ENCODE measurements around the gene APOLD1.
A peak's percentile ranks its signal among the peaks of the same experiment; 100 is the strongest.
"Not testable (repeated sequence)": the region's sequence is repeated elsewhere in the genome, so short reads cannot be mapped to it uniquely, and the experiment has no call there.

APOLD1 gene

GRCh38 chr12:12796171-12796570 is 10.7 kb downstream of the APOLD1 start:
- Mint-ChIP-seq H3K4me1 (ENCODE audit: low read depth) (peaks cover 5% of the 10 kb centered on the region), H3K27me3 (no peaks in the 10 kb centered on the region), H3K9me3 (no peaks in the 10 kb centered on the region), H3K36me3 (ENCODE audit: low read depth) (no peaks in the 10 kb centered on the region), H3K4me3 (no peak overlapping the region), H3K27ac (no peak overlapping the region)
- no peak for DNase-seq

- H3K4me1 Mint-ChIP-seq (ENCODE audit: low read depth): peaks cover 8% of the 10 kb centered on the region
- no peak overlapping the region for H3K4me3 Mint-ChIP-seq
- DNase-seq: no peak
- no peaks in the 10 kb centered on the region for H3K9me3 Mint-ChIP-seq
- no peaks in the 10 kb centered on the region for H3K27me3 Mint-ChIP-seq
- H3K27ac Mint-ChIP-seq: no peak overlapping the region
- no peaks in the 10 kb centered on the region for H3K36me3 Mint-ChIP-seq (ENCODE audit: low read depth)
Measured at GRCh38 chr12:12796928-12797793, 11.7 kb downstream of the APOLD1 start.

GRCh38 chr12:12797794-12798152 is 12.3 kb downstream of the APOLD1 start:
- Mint-ChIP-seq H3K4me3 (no peak overlapping the region), H3K27me3 (no peaks in the 10 kb centered on the region), H3K9me3 (no peaks in the 10 kb centered on the region), H3K27ac (no peak overlapping the region), H3K36me3 (ENCODE audit: low read depth) (no peaks in the 10 kb centered on the region), H3K4me1 (ENCODE audit: low read depth) (peaks cover 12% of the 10 kb centered on the region)
- no peak for DNase-seq

GRCh38 chr12:12798480-12798879 is 13.0 kb downstream of the APOLD1 start:
- Mint-ChIP-seq H3K4me1 (ENCODE audit: low read depth) (peaks cover 19% of the 10 kb centered on the region), H3K27me3 (no peaks in the 10 kb centered on the region), H3K36me3 (ENCODE audit: low read depth) (no peaks in the 10 kb centered on the region), H3K27ac (no peak overlapping the region), H3K4me3 (no peak overlapping the region), H3K9me3 (no peaks in the 10 kb centered on the region)
- no peak for DNase-seq

- Mint-ChIP-seq H3K9me3 (no peaks in the 10 kb centered on the region), H3K4me3 (no peak overlapping the region), H3K27ac (no peak overlapping the region), H3K36me3 (ENCODE audit: low read depth) (no peaks in the 10 kb centered on the region), H3K4me1 (ENCODE audit: low read depth) (peaks cover 28% of the 10 kb centered on the region), H3K27me3 (no peaks in the 10 kb centered on the region)
- no peak for DNase-seq
Measured at GRCh38 chr12:12799163-12799920, 13.9 kb downstream of the APOLD1 start.

- H3K4me3 Mint-ChIP-seq: no peak overlapping the region
- H3K9me3 Mint-ChIP-seq: no peaks in the 10 kb centered on the region
- H3K27ac Mint-ChIP-seq: no peak overlapping the region
- no peak for DNase-seq
- H3K27me3 Mint-ChIP-seq: no peaks in the 10 kb centered on the region
- no peaks in the 10 kb centered on the region for H3K36me3 Mint-ChIP-seq (ENCODE audit: low read depth)
- H3K4me1 Mint-ChIP-seq (ENCODE audit: low read depth): peaks cover 35% of the 10 kb centered on the region
Measured at GRCh38 chr12:12800406-12801180, 15.1 kb downstream of the APOLD1 start.

GRCh38 chr12:12801656-12802055 is 16.2 kb downstream of the APOLD1 start:
- peaks cover 42% of the 10 kb centered on the region for H3K4me1 Mint-ChIP-seq (ENCODE audit: low read depth)
- not testable (repeated sequence) for H3K4me3 Mint-ChIP-seq; H3K27me3 Mint-ChIP-seq; H3K9me3 Mint-ChIP-seq; H3K27ac Mint-ChIP-seq; DNase-seq; H3K36me3 Mint-ChIP-seq (ENCODE audit: low read depth)

GRCh38 chr12:12803186-12803585 is 17.7 kb downstream of the APOLD1 start:
- Mint-ChIP-seq H3K4me3 (no peak overlapping the region), H3K27ac (peak overlapping the region; percentile 35), H3K4me1 (ENCODE audit: low read depth) (peaks cover 56% of the 10 kb centered on the region), H3K9me3 (no peaks in the 10 kb centered on the region), H3K27me3 (no peaks in the 10 kb centered on the region), H3K36me3 (ENCODE audit: low read depth) (no peaks in the 10 kb centered on the region)
- DNase-seq: peak; percentile 37

GRCh38 chr12:12804011-12804410 is 18.6 kb downstream of the APOLD1 start:
- H3K36me3 Mint-ChIP-seq (ENCODE audit: low read depth): no peaks in the 10 kb centered on the region
- peaks cover 64% of the 10 kb centered on the region for H3K4me1 Mint-ChIP-seq (ENCODE audit: low read depth)
- no peak for DNase-seq
- no peak overlapping the region for H3K4me3 Mint-ChIP-seq
- peak overlapping the region; percentile 42 for H3K27ac Mint-ChIP-seq
- H3K9me3 Mint-ChIP-seq: no peaks in the 10 kb centered on the region
- no peaks in the 10 kb centered on the region for H3K27me3 Mint-ChIP-seq

- H3K9me3 Mint-ChIP-seq: no peaks in the 10 kb centered on the region
- H3K27ac Mint-ChIP-seq: peak overlapping the region; percentile 42
- H3K4me1 Mint-ChIP-seq (ENCODE audit: low read depth): peaks cover 68% of the 10 kb centered on the region
- H3K4me3 Mint-ChIP-seq: no peak overlapping the region
- DNase-seq: no peak
- H3K27me3 Mint-ChIP-seq: no peaks in the 10 kb centered on the region
- no peaks in the 10 kb centered on the region for H3K36me3 Mint-ChIP-seq (ENCODE audit: low read depth)
Measured at GRCh38 chr12:12804432-12804886, 19.0 kb downstream of the APOLD1 start.

- H3K4me1 Mint-ChIP-seq (ENCODE audit: low read depth): peaks cover 61% of the 10 kb centered on the region
- no peak overlapping the region for H3K4me3 Mint-ChIP-seq
- H3K27me3 Mint-ChIP-seq: no peaks in the 10 kb centered on the region
- no peaks in the 10 kb centered on the region for H3K36me3 Mint-ChIP-seq (ENCODE audit: low read depth)
- H3K27ac Mint-ChIP-seq: peak overlapping the region; percentile 44
- no peak for DNase-seq
- H3K9me3 Mint-ChIP-seq: no peaks in the 10 kb centered on the region
Measured at GRCh38 chr12:12806784-12807516, 21.5 kb downstream of the APOLD1 start.

GRCh38 chr12:12807517-12807903 is 22.1 kb downstream of the APOLD1 start:
- peak overlapping the region; percentile 44 for H3K27ac Mint-ChIP-seq
- not testable (repeated sequence) for H3K36me3 Mint-ChIP-seq (ENCODE audit: low read depth); H3K4me3 Mint-ChIP-seq; H3K27me3 Mint-ChIP-seq; H3K9me3 Mint-ChIP-seq; DNase-seq
- peaks cover 59% of the 10 kb centered on the region for H3K4me1 Mint-ChIP-seq (ENCODE audit: low read depth)

- Mint-ChIP-seq H3K27me3 (no peaks in the 10 kb centered on the region), H3K4me1 (ENCODE audit: low read depth) (peaks cover 61% of the 10 kb centered on the region), H3K36me3 (ENCODE audit: low read depth) (peaks cover under 1% of the 10 kb centered on the region), H3K9me3 (no peaks in the 10 kb centered on the region), H3K27ac (peak overlapping the region; percentile 95), H3K4me3 (peak overlapping the region; percentile 68)
- DNase-seq: peak; percentile 58
Measured at GRCh38 chr12:12807970-12808702, 22.7 kb downstream of the APOLD1 start.
